ENCODE data around the gene PKNOX2.

Gene PKNOX2

DNA sequence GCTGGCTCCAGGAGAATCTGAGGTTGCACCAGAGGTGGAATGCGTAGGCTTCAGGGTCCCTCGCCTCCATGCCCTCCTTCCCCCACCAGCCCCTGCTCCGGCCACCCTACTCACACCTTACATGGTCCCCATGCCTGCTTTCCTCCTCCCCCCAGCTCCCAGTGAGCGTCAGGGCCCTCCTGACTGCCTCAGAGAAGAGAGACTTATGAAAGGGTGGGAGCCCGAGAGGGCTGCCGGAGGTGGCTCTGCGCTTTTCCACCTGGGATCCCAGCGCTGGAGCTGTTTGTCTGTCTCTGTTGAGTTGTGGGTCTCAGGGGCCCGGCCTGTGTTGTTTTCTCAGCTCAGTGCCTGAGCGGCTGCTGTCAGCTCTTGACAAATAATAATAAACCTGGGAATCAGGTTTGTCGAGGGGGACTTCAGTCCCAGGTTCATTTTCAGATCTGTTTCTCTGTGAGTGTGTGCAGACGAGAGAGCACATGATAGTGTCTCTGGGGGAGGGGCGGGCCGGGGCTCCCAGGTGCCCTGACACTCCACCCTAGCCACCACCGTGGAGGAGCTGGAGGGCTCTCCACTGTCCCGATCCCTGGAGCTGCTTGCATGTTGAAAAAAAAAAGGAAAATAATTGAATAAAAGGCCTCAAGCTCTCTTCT is 177.9 kb downstream of the PKNOX2 start:
- peak overlapping the region; percentile 35 for H3K14ac ChIP-seq (ENCODE audit: low read length)
- H3K18ac ChIP-seq (ENCODE audit: low read length) = no peak overlapping the region
- peak overlapping the region; percentile 12 for H3K4me2 ChIP-seq (ENCODE audit: low read length)
- DNase-seq = no peak
- H3K4me1 ChIP-seq (ENCODE audit: control insufficient read depth in 1 of 2, insufficient read depth in 2 of 2, low read length in 2 of 2) = peaks cover 13 to 42% of the 10 kb centered on the region in 2 experiments
- H3K79me1 ChIP-seq (ENCODE audit: low read length) = peaks cover 5% of the 10 kb centered on the region
- no peak overlapping the region for H2BK12ac ChIP-seq (ENCODE audit: low read length)
- H2AK5ac ChIP-seq (ENCODE audit: low read length) = no peak overlapping the region
- no peak overlapping the region for H3K4me3 ChIP-seq (ENCODE audit: low read depth, low read length)
- no peak overlapping the region for H2BK5ac ChIP-seq (ENCODE audit: low read depth, low read length, poor library complexity)
- no CpG with 5 or more reads among the region's 16 CpGs for WGBS (ENCODE audit: extremely low coverage, insufficient coverage, insufficient read length)
- H4K8ac ChIP-seq (ENCODE audit: low read depth, low read length) = no peak overlapping the region
- H2BK120ac ChIP-seq (ENCODE audit: insufficient read depth, low read length, poor library complexity) = no peak overlapping the region
- H3K27ac ChIP-seq (ENCODE audit: low read depth, low read length) = peak overlapping the region; percentile 30
- no peak overlapping the region for H3K23ac ChIP-seq (ENCODE audit: low read length)
- no peaks in the 10 kb centered on the region for H3K9me3 ChIP-seq (ENCODE audit: insufficient read depth, low read depth, low read length)
- no peak overlapping the region for H4K12ac ChIP-seq (ENCODE audit: low read depth, low read length)
- H3K27me3 ChIP-seq (ENCODE audit: insufficient read depth, low read length) = no peaks in the 10 kb centered on the region
- H2AFZ ChIP-seq (ENCODE audit: insufficient read depth, low read length, poor library complexity) = no peak overlapping the region
- no peaks in the 10 kb centered on the region for H3K79me2 ChIP-seq (ENCODE audit: control insufficient read depth, insufficient read depth, low read length, poor library complexity)
- peak overlapping the region; percentile 75 for H4K91ac ChIP-seq (ENCODE audit: low read depth, low read length)
- H3K9ac ChIP-seq (ENCODE audit: low read length) = no peak overlapping the region
- no peaks in the 10 kb centered on the region for H3K36me3 ChIP-seq (ENCODE audit: control insufficient read depth in 1 of 2, insufficient read depth in 2 of 2, low read length in 2 of 2)
- no peak overlapping the region for H3K4ac ChIP-seq (ENCODE audit: low read depth, low read length)

DNA sequence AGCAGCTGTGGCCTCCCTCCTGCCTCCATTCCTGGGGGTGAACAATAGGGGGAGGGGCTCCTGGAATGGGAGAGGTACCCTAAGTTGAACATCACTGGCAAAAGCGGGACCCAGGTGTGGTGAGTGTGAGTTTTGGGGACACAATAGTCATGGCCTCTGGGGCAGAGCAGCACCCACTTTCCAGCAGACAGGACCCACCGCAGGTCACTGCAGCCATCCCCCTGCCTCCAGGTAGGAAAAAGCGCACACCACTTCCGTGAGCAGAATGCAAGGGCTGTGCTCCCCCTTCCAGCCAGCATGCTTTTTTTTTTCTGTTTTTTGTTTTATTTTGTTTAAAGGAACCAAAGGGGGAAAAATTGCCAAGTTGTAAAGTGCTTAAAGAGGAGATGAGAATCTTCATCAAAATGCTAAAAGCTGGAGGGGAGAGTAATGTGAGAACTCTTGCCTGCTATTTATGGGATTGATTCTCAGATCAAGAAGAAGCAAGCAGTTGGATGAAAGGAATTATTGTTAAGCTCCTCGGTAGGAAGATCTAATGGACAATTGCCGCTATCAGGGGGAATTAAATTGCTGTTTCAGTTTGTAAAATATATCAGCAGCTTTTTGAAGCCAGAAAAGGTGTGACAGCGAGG is 178.7 kb downstream of the PKNOX2 start:
- H3K9ac ChIP-seq (ENCODE audit: low read length) = no peak overlapping the region
- peak overlapping the region; percentile 61 for H2BK120ac ChIP-seq (ENCODE audit: insufficient read depth, low read length, poor library complexity)
- peak overlapping the region; percentile 15 for H3K27ac ChIP-seq (ENCODE audit: low read depth, low read length)
- no peak overlapping the region for H2AK5ac ChIP-seq (ENCODE audit: low read length)
- peaks cover 13 to 45% of the 10 kb centered on the region in 2 experiments for H3K4me1 ChIP-seq (ENCODE audit: control insufficient read depth in 1 of 2, insufficient read depth in 2 of 2, low read length in 2 of 2)
- H2BK12ac ChIP-seq (ENCODE audit: low read length) = peak overlapping the region; percentile 69
- H4K12ac ChIP-seq (ENCODE audit: low read depth, low read length) = no peak overlapping the region
- H3K79me2 ChIP-seq (ENCODE audit: control insufficient read depth, insufficient read depth, low read length, poor library complexity) = no peaks in the 10 kb centered on the region
- no peaks in the 10 kb centered on the region for H3K36me3 ChIP-seq (ENCODE audit: control insufficient read depth in 1 of 2, insufficient read depth in 2 of 2, low read length in 2 of 2)
- peaks cover 5% of the 10 kb centered on the region for H3K79me1 ChIP-seq (ENCODE audit: low read length)
- DNase-seq = no peak
- no peaks in the 10 kb centered on the region for H3K27me3 ChIP-seq (ENCODE audit: insufficient read depth, low read length)
- H3K14ac ChIP-seq (ENCODE audit: low read length) = no peak overlapping the region
- H4K91ac ChIP-seq (ENCODE audit: low read depth, low read length) = peak overlapping the region; percentile 75
- no peak overlapping the region for H3K4me2 ChIP-seq (ENCODE audit: low read length)
- H4K8ac ChIP-seq (ENCODE audit: low read depth, low read length) = peak overlapping the region; percentile 34
- no peaks in the 10 kb centered on the region for H3K9me3 ChIP-seq (ENCODE audit: insufficient read depth, low read depth, low read length)
- no peak overlapping the region for H2BK5ac ChIP-seq (ENCODE audit: low read depth, low read length, poor library complexity)
- no peak overlapping the region for H3K18ac ChIP-seq (ENCODE audit: low read length)
- WGBS (ENCODE audit: extremely low coverage, insufficient coverage, insufficient read length) = no CpG with 5 or more reads among the region's 7 CpGs
- H3K4me3 ChIP-seq (ENCODE audit: low read depth, low read length) = no peak overlapping the region
- H3K4ac ChIP-seq (ENCODE audit: low read depth, low read length) = no peak overlapping the region
- no peak overlapping the region for H3K23ac ChIP-seq (ENCODE audit: low read length)
- no peak overlapping the region for H2AFZ ChIP-seq (ENCODE audit: insufficient read depth, low read length, poor library complexity)

DNA sequence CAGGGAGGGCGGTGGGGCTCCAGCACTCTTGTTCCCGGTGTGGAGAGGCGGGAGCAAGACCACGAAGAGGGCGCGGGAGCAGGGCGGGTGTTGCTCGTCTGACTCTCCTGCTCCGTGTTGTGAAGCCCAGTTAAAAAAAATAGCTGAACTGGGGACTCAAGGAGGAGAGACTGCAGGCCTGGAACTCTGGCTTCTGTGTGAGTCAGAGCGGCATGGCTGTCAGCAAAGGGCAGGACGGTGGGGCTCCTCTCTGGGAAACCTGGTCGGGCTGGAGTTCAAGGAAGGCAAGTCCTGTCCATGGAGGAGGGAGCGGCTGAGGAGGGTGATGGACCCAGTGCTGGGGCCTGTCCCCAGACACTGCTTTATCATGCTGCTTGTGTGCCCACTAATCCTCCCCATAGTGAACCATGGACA is 179.2 kb downstream of the PKNOX2 start:
- no peak overlapping the region for H3K23ac ChIP-seq (ENCODE audit: low read length)
- no CpG with 5 or more reads among the region's 13 CpGs for WGBS (ENCODE audit: extremely low coverage, insufficient coverage, insufficient read length)
- no peak overlapping the region for H2AFZ ChIP-seq (ENCODE audit: insufficient read depth, low read length, poor library complexity)
- no peaks in the 10 kb centered on the region for H3K9me3 ChIP-seq (ENCODE audit: insufficient read depth, low read depth, low read length)
- no peak overlapping the region for H2BK12ac ChIP-seq (ENCODE audit: low read length)
- H3K4me2 ChIP-seq (ENCODE audit: low read length) = no peak overlapping the region
- no peaks in the 10 kb centered on the region for H3K27me3 ChIP-seq (ENCODE audit: insufficient read depth, low read length)
- H2AK5ac ChIP-seq (ENCODE audit: low read length) = no peak overlapping the region
- no peak for DNase-seq
- no peak overlapping the region for H4K91ac ChIP-seq (ENCODE audit: low read depth, low read length)
- H3K4ac ChIP-seq (ENCODE audit: low read depth, low read length) = no peak overlapping the region
- peaks cover 13 to 45% of the 10 kb centered on the region in 2 experiments for H3K4me1 ChIP-seq (ENCODE audit: control insufficient read depth in 1 of 2, insufficient read depth in 2 of 2, low read length in 2 of 2)
- peaks cover 5% of the 10 kb centered on the region for H3K79me1 ChIP-seq (ENCODE audit: low read length)
- H2BK5ac ChIP-seq (ENCODE audit: low read depth, low read length, poor library complexity) = no peak overlapping the region
- H3K27ac ChIP-seq (ENCODE audit: low read depth, low read length) = no peak overlapping the region
- no peaks in the 10 kb centered on the region for H3K79me2 ChIP-seq (ENCODE audit: control insufficient read depth, insufficient read depth, low read length, poor library complexity)
- no peak overlapping the region for H3K9ac ChIP-seq (ENCODE audit: low read length)
- no peak overlapping the region for H3K18ac ChIP-seq (ENCODE audit: low read length)
- no peak overlapping the region for H2BK120ac ChIP-seq (ENCODE audit: insufficient read depth, low read length, poor library complexity)
- H4K12ac ChIP-seq (ENCODE audit: low read depth, low read length) = no peak overlapping the region
- no peak overlapping the region for H3K4me3 ChIP-seq (ENCODE audit: low read depth, low read length)
- no peaks in the 10 kb centered on the region for H3K36me3 ChIP-seq (ENCODE audit: control insufficient read depth in 1 of 2, insufficient read depth in 2 of 2, low read length in 2 of 2)
- H4K8ac ChIP-seq (ENCODE audit: low read depth, low read length) = no peak overlapping the region
- H3K14ac ChIP-seq (ENCODE audit: low read length) = no peak overlapping the region

DNA sequence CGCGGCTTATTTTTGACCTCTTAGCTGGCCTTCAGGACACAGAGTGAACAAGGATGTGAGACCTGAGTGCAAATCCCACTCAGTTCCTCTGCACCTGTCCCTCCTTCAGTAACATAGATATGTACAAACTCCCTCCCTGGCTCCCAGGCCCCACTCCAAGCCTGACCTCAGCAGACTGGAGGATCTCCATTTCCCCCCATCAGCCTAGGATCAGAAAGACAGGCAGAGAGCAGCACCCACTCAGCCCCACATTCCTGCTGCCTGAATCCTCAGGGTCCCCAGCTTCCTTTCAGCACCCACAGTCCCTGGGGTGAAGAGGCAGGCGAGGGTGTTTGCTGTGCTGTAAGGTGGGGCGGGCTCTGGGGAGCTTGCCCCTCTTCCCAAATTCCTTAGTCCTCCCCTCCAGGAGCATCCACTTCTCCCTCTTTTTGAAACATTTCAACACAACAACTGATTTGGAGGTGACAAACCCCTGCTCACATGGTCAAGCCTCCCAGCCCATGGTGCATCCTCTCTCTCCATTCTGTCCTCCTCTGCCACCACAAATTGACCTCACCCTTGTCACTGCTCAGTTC is 180.4 kb downstream of the PKNOX2 start:
- no peak overlapping the region for H3K4me2 ChIP-seq (ENCODE audit: low read length)
- peak overlapping the region; percentile 3 for H4K91ac ChIP-seq (ENCODE audit: low read depth, low read length)
- H3K4ac ChIP-seq (ENCODE audit: low read depth, low read length) = no peak overlapping the region
- no peak overlapping the region for H3K27ac ChIP-seq (ENCODE audit: low read depth, low read length)
- no peak overlapping the region for H2BK12ac ChIP-seq (ENCODE audit: low read length)
- H3K9ac ChIP-seq (ENCODE audit: low read length) = no peak overlapping the region
- peaks cover 5% of the 10 kb centered on the region for H3K79me1 ChIP-seq (ENCODE audit: low read length)
- no peak overlapping the region for H3K18ac ChIP-seq (ENCODE audit: low read length)
- no peaks in the 10 kb centered on the region for H3K9me3 ChIP-seq (ENCODE audit: insufficient read depth, low read depth, low read length)
- no peaks in the 10 kb centered on the region for H3K36me3 ChIP-seq (ENCODE audit: control insufficient read depth in 1 of 2, insufficient read depth in 2 of 2, low read length in 2 of 2)
- no peak for DNase-seq
- H2AFZ ChIP-seq (ENCODE audit: insufficient read depth, low read length, poor library complexity) = no peak overlapping the region
- no peaks in the 10 kb centered on the region for H3K27me3 ChIP-seq (ENCODE audit: insufficient read depth, low read length)
- H2BK120ac ChIP-seq (ENCODE audit: insufficient read depth, low read length, poor library complexity) = no peak overlapping the region
- H3K79me2 ChIP-seq (ENCODE audit: control insufficient read depth, insufficient read depth, low read length, poor library complexity) = no peaks in the 10 kb centered on the region
- H4K8ac ChIP-seq (ENCODE audit: low read depth, low read length) = no peak overlapping the region
- no peak overlapping the region for H4K12ac ChIP-seq (ENCODE audit: low read depth, low read length)
- H3K4me3 ChIP-seq (ENCODE audit: low read depth, low read length) = no peak overlapping the region
- H3K4me1 ChIP-seq (ENCODE audit: control insufficient read depth in 1 of 2, insufficient read depth in 2 of 2, low read length in 2 of 2) = peaks cover 13 to 37% of the 10 kb centered on the region in 2 experiments
- no CpG with 5 or more reads among the region's 4 CpGs for WGBS (ENCODE audit: extremely low coverage, insufficient coverage, insufficient read length)
- H3K23ac ChIP-seq (ENCODE audit: low read length) = no peak overlapping the region
- H3K14ac ChIP-seq (ENCODE audit: low read length) = no peak overlapping the region
- H2AK5ac ChIP-seq (ENCODE audit: low read length) = no peak overlapping the region
- no peak overlapping the region for H2BK5ac ChIP-seq (ENCODE audit: low read depth, low read length, poor library complexity)
